Measurements from ENCODE around the gene DNAJC28.

Gene DNAJC28

DNA sequence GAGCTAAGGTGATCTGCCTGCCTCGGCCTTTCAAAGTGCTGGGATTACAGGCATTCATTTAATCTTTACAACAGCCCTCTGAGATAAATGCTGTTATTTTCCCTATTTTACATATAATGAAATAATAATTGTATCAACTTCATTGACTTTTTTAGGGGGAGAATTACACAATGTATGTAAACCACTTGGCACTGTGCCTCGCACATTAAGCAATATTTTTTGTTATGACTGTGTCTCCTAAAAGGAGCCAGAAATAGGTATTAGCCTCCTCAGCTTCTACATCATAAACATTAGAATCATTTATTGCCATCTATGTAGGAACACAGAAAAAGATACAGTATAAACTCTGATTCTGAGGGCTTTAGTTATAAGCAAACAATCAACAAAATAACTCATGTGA lies 1.1 kb upstream of the DNAJC28 start:
- no peak for DNase-seq
- Histone ChIP-seq H3K4me1 (no peaks in the 10 kb centered on the region), H3K4me3 (ENCODE audit: low read depth, low read length) (no peak overlapping the region), H3K27me3 (no peaks in the 10 kb centered on the region), H3K9me3 (no peaks in the 10 kb centered on the region), H3K36me3 (no peaks in the 10 kb centered on the region)
- TF ChIP-seq CTCF (IDR thresholded peaks at IDR 0.05; ENCODE audit: low read depth, low read length) = no peak

- Histone ChIP-seq H3K4me3 (ENCODE audit: low read depth, low read length) (peak overlapping the region; percentile 91), H3K36me3 (no peaks in the 10 kb centered on the region), H3K9me3 (no peaks in the 10 kb centered on the region), H3K4me1 (no peaks in the 10 kb centered on the region), H3K27me3 (no peaks in the 10 kb centered on the region)
- no peak for DNase-seq
- TF ChIP-seq CTCF (IDR thresholded peaks at IDR 0.05; ENCODE audit: low read depth, low read length) = no peak
Measured at GRCh38 chr21:33490991-33491372, 534 bp downstream of the DNAJC28 start.

DNA sequence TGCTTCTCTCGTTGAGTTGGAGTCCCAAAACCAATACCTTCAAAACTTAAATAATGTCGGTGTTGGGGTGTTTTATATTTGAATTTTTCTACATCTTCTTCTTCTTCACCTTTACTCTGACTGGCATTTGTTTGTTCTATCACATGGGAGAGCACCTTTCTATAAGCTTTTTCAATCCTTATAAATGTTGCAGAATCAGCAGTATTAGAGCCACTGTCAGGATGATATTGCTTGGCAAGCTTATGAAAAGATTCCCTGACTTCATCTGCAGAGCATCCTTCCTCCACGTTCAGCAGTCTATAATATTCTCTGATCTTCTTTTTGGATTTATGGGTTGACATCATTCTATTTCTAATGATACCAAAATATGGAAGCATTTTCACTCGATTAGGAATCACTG lies 2.6 kb downstream of the DNAJC28 start:
- Histone ChIP-seq H3K4me1 (no peaks in the 10 kb centered on the region), H3K27me3 (no peaks in the 10 kb centered on the region), H3K9me3 (no peaks in the 10 kb centered on the region), H3K4me3 (ENCODE audit: low read depth, low read length) (no peak overlapping the region), H3K36me3 (no peaks in the 10 kb centered on the region)
- no peak for TF ChIP-seq CTCF (IDR thresholded peaks at IDR 0.05; ENCODE audit: low read depth, low read length)
- no peak for DNase-seq

- no peak for TF ChIP-seq CTCF (IDR thresholded peaks at IDR 0.05; ENCODE audit: low read depth, low read length)
- DNase-seq = no peak
- Histone ChIP-seq H3K27me3 (no peaks in the 10 kb centered on the region), H3K36me3 (no peaks in the 10 kb centered on the region), H3K4me1 (no peaks in the 10 kb centered on the region), H3K9me3 (no peaks in the 10 kb centered on the region), H3K4me3 (ENCODE audit: low read depth, low read length) (no peak overlapping the region)
Measured at GRCh38 chr21:33487996-33488395, 3.5 kb downstream of the DNAJC28 start.

GRCh38 chr21:33481314-33481943 lies 10.1 kb downstream of the DNAJC28 start:
- TF ChIP-seq CTCF (IDR thresholded peaks at IDR 0.05; ENCODE audit: low read depth, low read length) = no peak
- H3K36me3 ChIP-seq = no peaks in the 10 kb centered on the region
- H3K9me3 ChIP-seq = no peaks in the 10 kb centered on the region
- H3K4me1 ChIP-seq = no peaks in the 10 kb centered on the region
- no peaks in the 10 kb centered on the region for H3K27me3 ChIP-seq
- H3K4me3 ChIP-seq (ENCODE audit: low read depth, low read length) = no peak overlapping the region
- no peak for DNase-seq

DNA sequence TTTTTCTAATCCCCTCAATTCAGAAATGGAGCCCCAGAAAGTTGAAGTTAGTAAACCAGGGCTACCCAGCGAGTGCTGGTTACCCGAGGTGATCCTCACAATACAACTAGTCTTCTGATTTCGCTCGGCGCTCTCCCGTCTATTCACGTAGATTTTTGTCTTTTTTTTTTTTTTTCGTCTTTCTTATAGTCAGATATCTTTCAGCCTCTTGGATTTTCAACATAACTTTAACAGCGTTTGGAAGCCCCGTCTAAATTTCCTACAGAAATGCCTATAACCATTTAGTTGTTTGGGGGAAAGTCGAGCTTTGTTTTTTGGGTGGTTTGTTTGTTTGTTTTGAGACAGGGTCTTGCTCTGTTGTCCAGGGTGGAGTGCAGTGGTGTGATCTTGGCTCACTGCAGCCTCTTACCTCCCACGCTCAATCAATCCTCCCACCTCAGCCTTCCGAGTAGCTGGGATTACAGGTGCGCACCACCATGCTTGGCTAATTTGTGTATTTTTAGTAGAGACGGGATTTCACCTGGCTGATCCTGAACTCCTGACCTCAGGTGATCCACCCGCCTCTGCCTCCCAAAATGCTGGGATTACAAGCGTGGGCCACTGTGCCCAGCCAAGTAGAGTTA lies 10.9 kb downstream of the DNAJC28 start:
- Histone ChIP-seq H3K4me3 (ENCODE audit: low read depth, low read length) (peak overlapping the region; percentile 83), H3K9me3 (no peaks in the 10 kb centered on the region), H3K4me1 (no peaks in the 10 kb centered on the region), H3K36me3 (no peaks in the 10 kb centered on the region), H3K27me3 (no peaks in the 10 kb centered on the region)
- no peak for DNase-seq
- no peak for TF ChIP-seq CTCF (IDR thresholded peaks at IDR 0.05; ENCODE audit: low read depth, low read length)
